Putamen (tissue), 1 donor: ENCODE results near the gene TOPBP1.
"Not testable (repeated sequence)": the region's sequence is repeated elsewhere in the genome, so short reads cannot be mapped to it uniquely, and the experiment has no call there.

ENCODE experiments used
- DNase-seq: peaks from one replicate; pipeline ENCODE4 v3.0.0-alpha.2; 2016; ENCODE audit warnings: low spot score

TOPBP1 gene

GRCh38 chr3:133572158-133573053, 89.3 kb downstream of the TOPBP1 start:
- no peak for DNase-seq

- no peak for DNase-seq
Observed at GRCh38 chr3:133570937-133571320, 90.8 kb downstream of the TOPBP1 start.

- DNase-seq = no peak
Observed at GRCh38 chr3:133570139-133570936, 91.4 kb downstream of the TOPBP1 start.

GRCh38 chr3:133568294-133569014, 93.3 kb downstream of the TOPBP1 start:
- DNase-seq = no peak

GRCh38 chr3:133563816-133564215, 97.9 kb downstream of the TOPBP1 start:
- DNase-seq = no peak

- no peak for DNase-seq
Observed at GRCh38 chr3:133563186-133563591, 98.6 kb downstream of the TOPBP1 start.

GRCh38 chr3:133562376-133562775, 99.4 kb downstream of the TOPBP1 start:
- no peak for DNase-seq

- DNase-seq = no peak
Observed at GRCh38 chr3:133561679-133562078, 100.1 kb downstream of the TOPBP1 start.

- not testable (repeated sequence) for DNase-seq
Observed at GRCh38 chr3:133551589-133551988, 110.2 kb downstream of the TOPBP1 start.
